Middle frontal gyrus (tissue), 1 donor: ENCODE results near the gene DNAL1.
"Not testable (repeated sequence)": the region's sequence is repeated elsewhere in the genome, so short reads cannot be mapped to it uniquely, and the experiment has no call there.

Source experiments
- DNase-seq: peaks from one replicate; pipeline ENCODE4 v3.0.0-alpha.2; 2015; ENCODE audit warnings: low spot score; ENCODE audit errors: extremely low spot score

Gene DNAL1

DNA sequence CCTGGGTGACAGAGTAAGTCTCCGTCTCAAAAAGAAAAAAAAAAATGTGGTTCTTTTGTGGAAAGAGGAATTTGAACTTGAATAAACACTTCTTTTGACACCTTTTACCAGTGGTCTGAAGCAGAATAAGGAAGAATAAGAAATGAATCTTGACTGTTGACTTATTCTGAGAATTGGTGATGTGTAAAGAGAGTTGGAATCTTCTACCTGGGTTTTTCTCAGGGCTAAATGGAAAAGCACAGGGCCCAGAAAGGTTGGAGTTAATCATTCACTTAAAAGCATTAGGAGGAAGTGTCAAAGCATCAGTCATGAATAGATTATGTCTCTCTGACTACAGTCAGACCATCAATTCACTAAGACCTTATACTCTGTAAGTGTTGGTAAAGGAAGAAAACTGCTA, 55.5 kb downstream of the DNAL1 start:
- DNase-seq = no peak

DNA sequence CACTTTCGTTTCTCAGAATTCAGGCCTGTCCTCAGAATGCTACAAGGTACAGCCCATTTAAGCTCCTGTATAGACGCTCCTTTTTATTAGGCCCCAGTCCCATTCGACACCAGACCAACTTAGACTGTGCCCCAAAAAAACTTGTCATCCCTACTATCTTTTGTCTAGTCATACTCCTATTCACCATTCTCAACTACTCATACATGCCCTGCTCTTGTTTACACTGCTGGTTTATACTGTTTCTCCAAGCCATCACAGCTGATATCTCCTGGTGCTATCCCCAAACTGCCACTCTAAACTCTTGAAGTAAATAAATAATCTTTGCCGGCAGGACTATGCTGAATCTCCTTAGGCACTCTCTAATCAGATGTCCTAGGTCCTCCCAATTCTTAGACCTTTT, 63.3 kb downstream of the DNAL1 start:
- not testable (repeated sequence) for DNase-seq

DNA sequence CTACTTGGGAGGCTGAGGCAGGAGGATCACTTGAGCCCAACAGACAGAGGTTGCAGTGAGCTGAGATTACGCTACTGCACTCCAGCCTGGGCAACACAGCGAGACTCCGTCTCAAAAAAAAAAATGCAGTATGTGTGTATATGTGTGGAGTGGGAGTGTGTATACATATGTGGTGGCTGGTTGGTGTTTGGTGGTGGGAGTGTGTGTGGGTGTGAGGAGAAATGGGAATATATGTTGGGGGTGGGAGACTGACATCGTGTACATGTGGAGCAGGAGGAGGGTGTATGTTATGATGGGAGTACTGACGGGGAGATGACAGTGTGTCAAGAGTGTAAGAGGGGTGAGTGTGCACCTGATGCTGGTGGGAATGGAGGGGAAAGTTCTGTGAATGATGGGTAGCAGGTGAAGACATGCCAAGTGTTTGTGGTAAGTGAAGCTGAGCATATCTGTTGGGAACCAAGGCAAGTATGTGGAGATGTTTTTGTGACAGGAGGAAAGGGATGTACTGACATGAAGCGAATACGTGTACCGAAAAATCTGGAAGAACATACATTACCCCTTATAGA, 65.2 kb downstream of the DNAL1 start:
- no peak for DNase-seq

DNA sequence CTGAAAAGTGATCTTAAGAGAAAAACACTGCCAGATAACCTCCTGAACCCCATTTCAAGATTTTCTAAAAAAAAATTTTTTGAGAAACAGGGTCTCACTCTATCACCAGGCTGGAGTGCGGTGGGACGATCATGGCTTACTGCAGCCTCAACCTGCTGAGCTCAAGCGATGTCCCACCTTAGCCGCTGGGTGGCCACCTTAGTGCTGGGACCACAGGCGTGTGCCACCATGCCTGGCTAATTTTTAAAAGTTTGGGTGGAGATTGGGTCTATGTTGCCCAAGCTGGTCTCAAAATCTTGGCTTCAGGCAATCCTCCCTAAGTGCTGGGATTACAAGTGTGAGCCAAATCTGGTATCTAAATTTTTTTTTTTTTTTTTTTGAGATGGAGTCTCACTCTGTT, 66.0 kb downstream of the DNAL1 start:
- DNase-seq = no peak

DNA sequence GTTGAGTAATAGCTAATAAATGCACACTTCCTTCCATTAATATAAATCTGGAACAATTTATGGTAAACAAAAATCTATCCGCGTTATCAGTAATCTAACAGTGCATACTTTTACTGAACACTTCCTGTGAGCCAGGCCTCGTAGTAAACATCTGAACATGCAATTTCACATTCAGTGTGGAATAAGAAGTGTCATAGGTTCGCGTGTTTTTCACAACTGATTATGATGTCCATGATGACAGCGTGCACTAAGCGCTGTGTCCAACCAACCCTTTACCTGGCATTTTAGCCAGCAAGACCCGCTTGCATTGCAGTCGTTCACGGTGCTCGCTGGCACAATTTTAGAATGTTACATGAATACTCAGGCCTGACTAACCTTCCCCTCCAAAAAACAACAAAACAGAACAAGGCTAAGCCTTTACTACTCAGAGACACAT, 67.3 kb downstream of the DNAL1 start:
- DNase-seq = no peak

DNA sequence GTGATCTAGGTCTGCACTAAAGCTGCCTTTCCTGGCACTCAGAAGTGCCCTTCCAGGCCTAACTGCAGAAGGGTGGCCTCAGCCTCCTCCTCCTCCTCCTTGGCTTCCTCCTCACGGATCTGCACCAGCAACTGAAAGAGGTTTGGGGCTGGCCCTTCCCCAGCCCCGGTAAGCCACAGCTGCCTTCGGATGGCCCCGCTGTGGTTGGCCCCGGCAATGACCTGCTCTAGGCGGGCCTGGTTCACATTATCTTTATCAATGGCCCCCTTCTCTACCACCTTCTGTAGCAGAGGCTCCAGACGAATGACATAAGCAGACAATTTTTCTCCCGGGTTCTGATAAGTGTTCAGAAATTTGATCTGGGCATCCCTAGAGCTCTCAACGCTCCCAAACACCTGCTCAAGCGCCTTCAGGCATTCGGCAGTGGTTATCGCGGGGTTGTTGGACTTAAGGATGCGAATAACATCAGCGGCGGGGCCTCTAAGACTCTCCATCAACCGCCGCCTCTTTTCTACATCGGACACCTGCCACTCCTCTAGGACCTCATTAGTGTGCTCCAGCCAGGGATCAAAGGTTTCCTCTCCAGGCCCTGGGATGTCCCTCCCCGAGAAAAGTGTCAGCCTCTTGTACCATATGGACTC, 67.9 kb downstream of the DNAL1 start:
- DNase-seq = no peak

DNA sequence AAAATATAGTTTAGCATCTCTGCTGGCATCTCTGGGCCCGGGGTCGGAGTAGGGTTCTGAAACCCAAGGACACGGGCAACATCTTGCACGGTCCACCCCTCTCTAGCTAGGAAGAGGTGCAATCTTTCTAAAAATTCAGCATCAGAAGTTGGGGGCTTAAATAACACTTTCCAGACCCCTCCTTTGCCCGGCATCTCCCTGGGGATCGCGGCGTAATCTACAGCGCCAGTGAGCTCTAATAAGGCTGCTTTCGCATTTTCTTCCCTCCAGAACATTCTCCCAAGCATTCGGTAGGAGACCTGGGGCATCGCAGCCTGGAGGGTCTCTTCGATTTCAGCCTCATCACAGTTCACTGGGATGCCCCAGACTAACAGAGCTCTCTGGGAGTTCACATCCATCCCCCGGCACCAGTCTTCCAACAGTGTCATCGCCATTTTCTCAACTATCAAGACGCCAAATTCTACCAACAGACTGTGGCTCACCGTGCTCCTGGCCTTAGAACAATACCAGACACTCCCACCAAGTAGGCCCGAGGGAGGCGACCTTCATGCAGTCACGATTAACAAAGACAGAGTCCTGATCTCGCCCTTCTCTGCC, 68.5 kb downstream of the DNAL1 start:
- DNase-seq = no peak

DNA sequence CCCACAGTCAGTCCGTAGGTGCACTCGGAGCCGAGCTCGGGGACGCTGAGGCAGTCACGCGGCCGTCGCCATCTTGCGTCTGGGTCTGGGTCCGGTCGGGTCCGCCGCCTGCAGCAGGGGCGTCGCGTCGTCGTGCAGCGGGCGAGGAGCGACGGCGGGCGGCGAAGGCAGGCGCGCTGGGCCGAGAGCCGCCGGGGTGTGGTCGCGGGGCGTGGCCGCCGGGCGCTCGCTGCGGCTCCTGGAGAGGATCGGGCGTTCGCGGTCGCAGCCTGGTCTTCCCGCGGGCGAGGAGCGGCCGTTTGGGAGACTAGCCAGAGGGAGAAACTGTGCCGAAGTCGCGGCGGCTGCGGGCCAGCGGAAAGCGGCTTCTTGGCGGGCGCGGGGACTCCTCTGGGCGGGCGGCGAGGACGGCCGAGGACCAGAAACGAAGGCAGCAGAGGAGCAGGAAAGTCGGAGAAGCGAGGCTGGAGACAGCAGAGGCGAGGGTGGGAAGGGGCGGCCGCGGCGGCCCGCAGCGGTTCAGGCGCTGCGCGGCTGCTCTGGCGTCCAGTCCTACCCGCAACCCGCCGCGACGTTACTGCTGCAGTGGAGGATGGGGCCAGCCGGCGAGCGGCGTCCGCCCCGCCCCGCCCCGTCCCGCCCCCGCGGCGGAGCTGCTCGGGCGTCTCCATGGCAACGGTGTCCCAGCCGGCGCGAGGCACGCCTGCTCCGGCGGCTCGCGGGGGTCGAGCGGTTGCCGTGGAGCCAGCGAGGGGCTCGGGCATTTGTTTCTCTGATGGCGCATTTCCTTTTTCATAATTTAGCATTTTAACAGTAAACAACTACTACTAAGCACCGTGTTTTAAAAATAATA, 69.2 kb downstream of the DNAL1 start, which contains the start of gene PNMA1:
PNMA1 (minus strand) TSS at position 582 of the 853 bp plus-strand sequence. CDS start 745 bp downstream, outside the sequence.
- peak; percentile 83 for DNase-seq

DNA sequence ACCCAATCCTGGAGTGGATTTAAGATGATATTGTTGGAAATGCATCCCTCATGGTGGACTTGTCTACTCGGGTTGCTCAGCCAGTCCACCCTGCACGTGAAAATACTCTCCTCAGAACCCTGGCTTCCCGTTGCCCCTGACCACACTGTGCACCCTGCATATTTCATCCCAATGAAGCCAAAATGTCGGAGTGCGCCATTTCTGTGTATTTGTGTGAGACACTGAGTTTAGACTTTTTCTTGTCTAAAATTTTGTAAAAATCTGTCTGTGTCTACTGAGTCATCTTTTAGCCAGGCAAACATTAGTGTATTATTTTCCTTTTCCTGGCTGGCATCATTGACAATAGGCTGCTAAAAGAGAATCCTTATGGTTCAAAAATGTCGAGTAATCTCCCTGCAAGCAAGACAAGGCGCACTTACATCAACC, 69.9 kb downstream of the DNAL1 start:
- no peak for DNase-seq

DNA sequence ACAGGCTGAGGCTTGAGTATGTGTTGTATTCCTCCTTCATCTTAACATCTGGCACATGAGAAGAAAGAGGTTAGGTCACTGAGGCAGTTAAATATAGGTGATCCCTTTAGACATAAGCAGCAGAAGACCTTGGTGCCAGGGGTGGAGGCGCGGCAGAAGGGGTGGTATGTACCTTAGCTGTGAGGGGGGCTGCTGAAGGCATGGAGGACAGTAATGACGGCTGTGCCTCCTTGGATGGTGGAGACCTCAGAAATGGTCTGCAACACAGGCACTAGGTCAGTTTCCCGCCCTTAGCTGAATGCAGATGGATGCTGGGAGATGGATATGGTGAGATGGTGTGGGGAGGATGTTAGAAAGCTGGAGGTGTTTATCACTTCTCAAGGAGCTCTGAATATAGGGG, 70.9 kb downstream of the DNAL1 start:
- no peak for DNase-seq

DNA sequence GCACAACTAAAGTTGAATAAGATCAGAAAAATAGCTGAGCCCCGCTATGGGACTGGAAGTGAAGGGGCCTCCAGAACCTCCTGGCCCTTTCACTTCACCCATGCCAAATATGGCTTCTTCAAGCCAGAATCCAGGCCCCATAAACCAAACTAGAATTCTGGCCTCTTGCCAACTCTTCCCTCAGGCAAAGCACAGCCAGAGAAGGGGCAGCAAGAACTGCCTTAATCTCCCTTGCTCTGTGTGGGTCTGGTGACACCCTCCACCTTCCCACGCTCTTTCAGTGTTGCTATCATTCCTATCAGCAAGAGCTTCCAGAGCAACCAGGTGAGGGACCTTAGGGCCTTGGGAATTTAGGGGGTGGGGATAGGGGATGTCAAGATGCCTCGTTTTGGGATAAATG, 72.5 kb downstream of the DNAL1 start:
- no peak for DNase-seq

DNA sequence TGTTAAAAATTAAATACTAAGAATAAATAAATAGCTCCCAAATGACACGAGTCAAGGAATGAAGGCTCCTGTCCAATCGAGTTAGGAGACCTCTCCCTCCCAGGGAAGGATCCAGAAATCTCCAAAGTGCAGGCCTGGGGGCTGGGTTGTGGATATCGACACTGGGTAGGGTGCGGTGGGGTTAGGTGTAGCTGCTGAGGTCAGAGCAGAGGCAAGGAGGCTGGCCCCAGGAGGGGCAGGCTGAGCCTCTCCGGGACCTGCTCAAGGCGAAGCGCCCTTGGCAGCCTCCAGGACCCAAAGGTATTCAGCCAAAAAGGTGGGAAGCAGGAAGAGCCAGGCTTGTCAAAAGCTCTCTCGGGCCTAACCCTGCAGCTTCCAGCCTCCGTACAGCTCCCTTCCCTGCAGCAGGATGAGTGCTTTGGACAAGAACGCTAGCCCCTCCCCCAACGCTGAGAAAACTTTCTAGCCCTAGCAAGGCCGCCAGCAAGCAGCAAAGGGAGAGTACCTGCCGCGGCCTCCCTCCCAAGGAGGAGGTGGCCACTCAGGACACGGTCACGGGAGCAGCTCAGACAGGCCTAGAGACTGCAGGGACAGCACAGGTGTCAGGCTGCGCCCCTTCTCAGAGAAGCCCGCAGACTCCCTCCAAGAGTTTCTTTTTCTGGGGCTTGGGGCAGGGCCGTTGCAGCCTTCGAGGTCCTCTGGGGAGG, 73.1 kb downstream of the DNAL1 start:
- DNase-seq = no peak

DNA sequence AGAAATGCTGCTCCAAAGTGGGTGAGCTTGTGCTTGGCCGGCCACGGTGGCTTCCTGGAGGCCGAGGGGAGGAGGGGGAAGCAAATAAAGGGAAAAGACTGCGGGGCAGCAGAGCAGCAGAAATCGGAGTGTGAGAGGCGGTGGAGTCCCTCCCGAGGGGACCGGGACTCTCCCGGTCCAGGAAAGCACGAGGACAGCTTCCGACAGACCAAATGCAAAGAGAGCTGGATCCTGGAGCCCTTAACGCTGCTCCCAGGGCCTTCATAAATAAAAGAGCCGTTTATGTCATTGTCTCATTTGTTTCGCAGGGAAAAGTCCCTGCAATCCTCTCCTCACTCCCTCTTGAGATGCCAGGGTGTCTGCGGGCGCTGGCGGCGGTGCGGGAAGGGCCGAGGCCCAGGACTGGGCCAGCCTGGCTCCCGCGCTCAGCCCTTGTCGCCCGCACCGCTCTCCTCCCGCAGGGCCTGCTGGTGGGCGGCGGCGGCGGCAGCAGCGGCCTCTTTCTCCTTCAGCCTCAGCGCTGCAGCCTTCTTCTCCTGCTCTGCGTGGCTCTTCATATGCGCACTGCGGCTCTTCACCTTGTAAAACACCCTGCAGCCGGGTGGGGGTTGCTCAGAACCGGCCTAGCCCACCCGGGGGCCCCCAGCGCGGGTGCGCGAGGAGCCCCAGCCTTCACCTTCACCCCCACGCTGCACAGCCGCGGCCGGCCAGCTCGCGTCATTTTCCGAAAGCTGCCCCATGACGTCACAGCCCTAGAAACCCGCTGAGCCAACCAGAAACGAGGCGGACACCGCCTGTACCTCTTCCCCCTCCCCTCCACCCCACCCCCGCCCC, 73.8 kb downstream of the DNAL1 start:
- DNase-seq = no peak

DNA sequence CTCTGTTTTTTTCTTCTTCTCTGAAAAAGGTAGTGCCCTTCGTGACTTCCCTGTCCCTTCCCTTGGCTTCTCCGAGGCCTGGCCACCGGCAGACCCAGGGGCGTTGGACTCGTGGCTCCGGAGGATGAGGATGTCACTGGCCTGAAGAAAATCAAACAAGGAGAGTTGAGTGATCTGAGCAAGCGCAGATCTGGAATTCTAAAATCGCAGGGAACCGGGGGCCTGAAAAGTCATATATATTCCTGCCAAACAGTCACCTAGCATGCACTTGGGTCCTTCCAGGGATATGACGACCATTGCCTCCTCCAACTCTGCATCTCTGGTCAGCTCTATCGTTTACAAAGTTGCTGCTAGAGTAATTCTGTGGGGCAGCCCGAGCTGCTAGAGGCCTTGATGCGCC, 74.6 kb downstream of the DNAL1 start:
- DNase-seq = no peak

DNA sequence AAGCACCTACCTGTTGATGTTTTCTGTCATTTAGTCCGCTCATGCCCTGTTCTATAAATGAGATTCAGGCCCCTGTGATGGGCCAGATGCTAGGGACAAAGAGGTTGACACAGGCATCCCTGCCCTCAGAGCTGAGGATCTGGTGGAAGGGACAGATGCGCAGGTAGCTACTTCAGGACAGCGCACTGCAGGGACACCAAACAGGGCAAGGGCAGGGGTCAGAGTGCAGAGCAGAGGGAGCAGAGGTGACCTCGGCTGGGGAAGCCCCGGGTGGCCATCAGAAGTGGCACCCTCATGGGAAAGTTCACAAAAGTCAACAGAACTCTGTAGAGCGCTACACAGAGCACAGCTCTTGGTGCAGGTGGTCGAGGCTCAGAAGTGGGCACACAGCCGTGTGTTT, 75.0 kb downstream of the DNAL1 start:
- no peak for DNase-seq

DNA sequence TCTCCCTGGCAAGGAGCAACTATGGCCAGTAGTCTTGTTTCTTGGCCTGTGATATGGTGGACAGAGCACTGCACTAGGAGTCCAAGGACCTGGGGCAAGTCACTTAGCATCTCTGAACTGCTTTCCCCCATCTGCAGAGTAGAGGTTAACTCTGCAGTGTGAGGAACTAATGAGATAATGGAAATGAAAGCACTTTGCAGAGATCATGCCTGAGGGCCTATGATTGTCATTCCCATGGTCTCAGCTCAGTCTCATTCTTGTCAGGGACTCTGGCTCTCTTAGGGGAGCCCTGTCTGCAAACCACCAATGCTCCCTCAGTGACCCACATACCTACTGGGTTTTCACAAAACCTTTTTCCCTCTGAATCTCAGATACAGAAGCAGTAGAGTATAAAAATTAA, 75.8 kb downstream of the DNAL1 start:
- DNase-seq = no peak

DNA sequence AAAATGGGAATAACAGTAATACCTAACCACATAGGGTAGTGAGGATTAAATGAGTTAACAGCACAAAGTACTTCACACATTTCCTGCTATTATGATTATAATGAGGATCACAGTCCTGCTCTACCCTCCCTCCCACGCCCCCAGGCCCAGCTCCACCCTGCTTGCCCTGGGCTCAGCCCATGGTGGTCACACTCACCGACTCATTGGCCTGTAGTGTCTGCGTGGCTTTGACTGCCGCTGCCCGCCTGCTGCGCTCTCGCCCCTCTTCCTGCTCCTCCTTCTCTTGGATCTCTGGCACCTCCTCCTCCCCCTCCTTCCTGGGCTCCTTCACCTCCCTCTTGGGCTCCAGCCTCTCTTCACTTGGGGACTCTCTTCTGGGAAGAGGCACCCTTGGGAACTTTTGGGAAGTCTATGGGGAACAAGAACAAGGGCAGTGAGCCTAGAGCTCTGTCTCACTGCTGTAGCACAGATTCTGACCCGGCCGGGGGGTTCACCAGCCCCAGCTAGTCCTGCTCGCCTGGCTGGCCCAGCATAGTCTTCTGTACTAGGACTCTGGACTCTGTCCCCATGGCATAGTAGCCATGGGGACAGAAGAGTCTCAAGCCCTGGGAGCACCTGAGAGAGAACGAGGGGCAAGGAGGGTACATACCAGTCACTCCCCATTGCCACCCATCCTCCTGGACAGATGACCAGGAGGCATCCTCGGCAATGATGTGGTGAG, 76.5 kb downstream of the DNAL1 start:
- no peak for DNase-seq

DNA sequence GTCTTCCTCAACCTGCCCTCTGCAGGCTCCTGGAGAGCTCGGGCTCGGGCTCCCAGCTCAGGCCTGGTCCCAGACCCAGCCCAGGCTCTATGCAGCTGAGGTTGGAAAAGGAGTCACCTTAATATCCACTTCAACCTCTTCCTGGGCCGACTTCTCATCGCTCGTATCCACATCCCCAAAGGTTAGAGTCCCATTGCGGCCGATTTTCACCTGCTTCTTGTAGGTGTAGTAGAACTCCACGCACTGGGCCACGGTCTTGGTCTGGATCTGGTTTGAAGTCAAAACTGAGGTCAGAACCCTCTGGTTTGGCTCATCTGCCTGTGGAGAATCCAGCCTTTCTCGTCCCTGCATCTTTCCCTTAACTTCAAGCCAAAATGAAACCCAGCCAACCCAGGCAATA, 77.8 kb downstream of the DNAL1 start:
- no peak for DNase-seq

DNA sequence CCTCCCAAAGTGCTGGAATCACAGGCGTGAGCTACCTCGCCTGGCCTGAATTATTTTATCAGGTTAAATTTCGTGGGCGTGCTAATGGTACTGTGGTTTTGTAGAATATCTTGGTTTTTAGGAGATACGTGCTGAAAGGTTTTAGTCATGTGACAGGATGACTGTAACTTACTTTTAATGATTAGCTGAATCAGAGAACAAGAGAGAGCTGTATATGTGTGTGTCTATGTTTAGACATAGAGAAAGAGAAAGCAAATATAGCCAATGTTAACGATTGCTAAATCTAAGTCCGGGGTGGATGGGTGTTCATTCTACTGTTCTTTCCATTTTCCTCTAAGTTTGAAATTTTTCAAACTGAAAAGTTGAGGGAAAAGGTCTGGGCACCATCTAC, 78.6 kb downstream of the DNAL1 start:
- no peak for DNase-seq
